ENCODE measurements around the gene MREG. TPM values are rescaled to one million over a fixed set of nuclear protein-coding genes. Genes with fewer than 3 reads are reported as not detected.
"Not testable (repeated sequence)": the region's sequence is repeated elsewhere in the genome, so short reads cannot be mapped to it uniquely, and the experiment has no call there.

Gene MREG
- total RNA-seq, 1 donor from 2014 or later = 6.2 TPM

DNA sequence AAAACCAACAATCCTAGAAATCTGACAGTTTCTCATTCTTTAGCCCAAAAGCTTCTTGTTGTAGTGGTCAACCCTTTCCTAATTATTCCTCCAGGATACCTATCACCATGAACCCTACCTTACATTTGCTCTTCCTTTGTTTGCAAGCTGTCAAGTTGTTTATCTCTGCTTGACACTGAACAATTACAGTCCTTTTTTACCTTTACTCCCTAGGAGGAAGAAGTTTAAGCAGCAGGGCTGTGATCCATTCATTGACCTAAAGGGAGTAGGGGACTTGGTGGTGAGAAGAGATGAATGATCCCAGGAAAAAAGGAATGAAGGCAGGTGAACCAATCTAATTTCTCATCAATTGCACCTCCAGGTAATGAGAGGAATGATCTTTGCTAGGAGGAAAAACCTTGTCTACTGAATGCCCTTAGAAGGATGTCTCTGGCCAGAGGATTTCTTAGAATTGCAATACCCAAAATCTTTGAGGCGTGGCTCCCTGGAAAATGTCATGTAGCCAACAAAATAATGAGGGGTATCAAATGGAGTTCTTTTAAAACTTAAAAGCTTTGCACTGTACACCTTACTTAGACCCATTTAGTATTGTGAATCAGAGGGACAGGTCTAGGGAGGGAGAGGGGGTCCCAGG, 47.7 kb downstream of the MREG start:
- ATAC-seq (no peak), DNase-seq (ENCODE audit: low spot score) (no peak)

DNA sequence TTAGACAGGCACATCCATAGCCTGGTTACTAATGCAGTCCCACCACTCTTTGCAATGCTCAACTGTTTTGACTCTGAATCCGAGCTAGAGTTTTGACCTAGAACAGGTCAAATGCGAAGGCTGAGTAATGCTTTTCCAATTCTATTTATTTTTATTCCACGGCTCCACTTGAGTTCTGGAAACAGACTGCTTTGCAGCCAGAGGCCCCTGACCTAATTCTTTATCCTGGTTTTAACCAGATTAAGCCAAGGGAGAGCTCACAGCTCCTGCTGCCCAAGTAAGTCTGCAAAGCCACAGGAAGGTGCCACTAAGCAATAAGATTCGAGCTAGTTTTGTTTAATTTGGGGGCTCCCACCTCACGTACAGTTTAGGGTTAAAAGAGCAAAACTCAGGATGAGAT, 51.4 kb downstream of the MREG start:
- no peak for DNase-seq (ENCODE audit: low spot score)
- ATAC-seq = no peak

DNA sequence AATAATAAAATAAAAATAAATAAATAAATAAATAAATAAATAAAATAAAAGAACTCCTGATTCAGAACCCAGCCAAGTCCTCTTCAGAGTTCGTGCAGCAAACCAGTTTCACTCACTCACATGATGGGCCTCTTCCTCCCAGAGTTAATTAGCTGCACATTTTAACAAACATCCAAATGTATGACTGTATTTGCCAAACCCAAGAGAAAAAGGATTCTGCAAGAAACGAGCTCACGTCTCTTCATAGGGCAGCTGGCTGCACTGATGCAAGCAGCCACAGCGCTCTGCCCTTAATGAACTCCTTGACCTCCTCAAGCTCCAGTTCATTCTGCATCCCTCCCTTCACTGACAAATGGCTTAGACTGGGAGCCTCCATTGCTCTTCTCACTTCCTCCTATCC, 55.1 kb downstream of the MREG start:
- DNase-seq (ENCODE audit: low spot score) (no peak), ATAC-seq (peak; percentile 7)

DNA sequence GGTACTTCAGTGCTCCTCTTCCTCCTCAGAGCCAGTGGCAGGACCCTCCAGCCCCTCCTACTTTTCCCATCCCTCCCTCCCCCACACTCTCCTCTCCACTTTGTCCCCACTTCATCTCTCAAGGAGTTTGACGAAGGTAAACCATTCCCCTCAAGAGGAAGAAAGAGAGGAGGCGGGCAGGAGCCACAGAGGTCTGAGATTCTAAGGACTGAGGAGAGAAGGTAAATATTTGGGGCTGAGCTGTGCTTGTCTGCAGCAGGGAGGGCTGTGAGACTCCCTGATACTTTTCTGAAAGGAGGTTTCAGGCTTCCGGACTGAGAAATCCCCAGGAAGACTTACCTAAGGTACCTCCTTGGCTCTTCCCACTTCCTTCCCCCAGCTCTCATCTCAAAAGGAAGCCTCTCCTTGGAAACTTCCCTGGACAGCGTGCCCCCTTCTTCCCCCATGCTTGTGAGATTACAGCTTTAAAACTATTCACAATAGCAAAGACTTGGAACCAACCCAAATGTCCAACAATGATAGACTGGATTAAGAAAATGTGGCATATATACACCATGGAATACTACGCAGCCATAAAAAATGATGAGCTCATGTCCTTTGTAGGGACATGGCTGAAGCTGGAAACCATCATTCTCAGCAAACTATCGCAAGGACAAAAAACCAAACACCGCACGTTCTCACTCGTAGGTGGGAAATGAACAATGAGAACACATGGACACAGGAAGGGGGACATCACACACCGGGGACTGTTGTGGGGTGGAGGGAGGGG, 55.8 kb downstream of the MREG start:
- DNase-seq (ENCODE audit: low spot score); ATAC-seq: not testable (repeated sequence)

DNA sequence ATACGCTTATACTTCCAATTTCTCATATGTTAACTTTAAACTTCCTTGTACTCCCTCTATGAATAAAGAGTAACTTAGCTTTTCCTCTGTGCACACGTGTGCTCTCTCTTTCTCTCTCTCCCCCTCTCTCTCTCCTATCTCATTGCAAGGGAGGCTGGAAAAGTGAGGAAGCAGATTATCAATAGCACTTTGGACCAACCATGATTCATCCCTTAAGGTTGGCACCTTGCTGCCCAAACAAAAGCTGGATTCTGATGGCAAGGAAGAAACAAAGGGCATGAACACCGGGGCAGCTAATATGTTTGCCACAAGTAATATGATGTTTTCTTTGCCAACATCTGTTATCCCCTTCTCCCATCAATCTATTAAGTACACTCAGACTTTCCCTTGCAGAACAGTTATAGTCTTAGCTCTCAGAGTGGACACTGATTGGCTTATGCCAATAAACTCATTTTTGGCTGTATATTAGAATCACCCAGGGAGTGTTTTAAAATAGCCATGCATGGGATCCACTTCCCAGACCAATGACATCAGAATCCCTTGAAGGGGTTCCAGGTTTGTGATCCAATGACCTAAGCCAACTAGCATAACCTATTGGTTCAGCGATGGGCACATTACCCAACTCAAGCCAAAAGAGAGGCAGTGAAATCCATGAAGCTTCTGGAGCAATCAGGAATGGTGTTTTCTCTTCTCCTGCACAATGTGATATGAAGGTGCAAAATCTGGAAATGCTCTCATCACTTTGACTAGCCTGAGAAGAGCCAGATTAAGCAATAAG, 60.3 kb downstream of the MREG start:
- ATAC-seq = peak; percentile 47
- DNase-seq (ENCODE audit: low spot score) = no peak

DNA sequence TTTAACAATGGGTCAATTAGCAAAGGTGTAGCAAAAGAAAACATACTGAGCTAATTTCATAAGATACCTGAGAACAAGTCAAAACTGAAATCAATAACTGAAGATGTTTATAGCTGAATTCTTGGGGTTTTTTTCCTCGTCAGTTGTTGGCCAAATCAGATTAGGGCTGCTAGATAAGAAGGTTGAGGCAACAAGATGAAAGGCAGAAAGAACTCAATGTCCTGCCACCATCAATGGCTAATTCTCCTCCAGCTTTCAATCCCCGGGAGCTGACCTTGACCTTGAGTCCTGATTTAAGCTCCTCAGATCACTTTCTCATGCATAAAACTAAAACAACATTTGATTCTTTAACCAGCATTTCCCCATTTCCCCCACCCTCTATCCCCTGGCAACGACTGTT, 61.8 kb downstream of the MREG start:
- ATAC-seq (no peak), DNase-seq (ENCODE audit: low spot score) (no peak)

DNA sequence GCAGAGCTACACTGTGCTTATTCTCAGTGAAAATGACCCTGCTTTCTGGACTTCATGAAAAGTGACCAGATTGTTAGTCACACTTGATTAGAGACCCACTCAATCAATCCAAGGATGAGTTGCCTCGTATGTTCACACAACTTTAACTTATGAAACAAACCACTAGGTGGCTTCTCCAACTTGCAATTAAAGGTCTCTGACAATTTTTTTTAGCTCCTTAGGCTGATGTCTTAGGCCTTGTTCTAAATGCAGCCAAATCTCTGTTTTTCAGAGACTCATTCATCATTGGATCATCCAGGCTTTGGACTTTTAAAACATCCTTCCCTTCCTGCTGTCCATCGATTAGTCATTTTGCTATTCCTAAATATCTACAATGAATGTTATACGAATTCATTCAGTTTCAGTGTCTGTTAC, 63.4 kb downstream of the MREG start:
- ATAC-seq (peak; percentile 15), DNase-seq (ENCODE audit: low spot score) (no peak)

DNA sequence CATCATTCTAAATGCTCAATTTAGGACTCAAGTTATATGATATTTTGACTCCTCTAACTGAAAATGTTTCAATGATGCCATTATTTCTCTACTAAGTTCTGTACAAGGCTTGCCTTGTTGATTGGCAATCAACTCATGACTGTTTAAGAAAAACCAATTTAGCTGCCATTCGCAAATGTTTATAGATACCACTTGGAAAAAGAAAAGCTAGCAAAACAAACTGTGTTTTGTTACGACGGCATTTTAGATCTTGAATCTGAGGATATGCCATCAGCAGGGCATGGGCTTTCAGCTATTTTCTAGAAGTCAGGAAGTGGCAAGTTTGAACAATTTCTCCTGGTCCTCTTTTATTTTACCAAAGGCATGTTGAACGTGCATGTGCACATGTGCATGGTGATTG, 65.3 kb downstream of the MREG start:
- ATAC-seq (no peak), DNase-seq (ENCODE audit: low spot score) (no peak)

DNA sequence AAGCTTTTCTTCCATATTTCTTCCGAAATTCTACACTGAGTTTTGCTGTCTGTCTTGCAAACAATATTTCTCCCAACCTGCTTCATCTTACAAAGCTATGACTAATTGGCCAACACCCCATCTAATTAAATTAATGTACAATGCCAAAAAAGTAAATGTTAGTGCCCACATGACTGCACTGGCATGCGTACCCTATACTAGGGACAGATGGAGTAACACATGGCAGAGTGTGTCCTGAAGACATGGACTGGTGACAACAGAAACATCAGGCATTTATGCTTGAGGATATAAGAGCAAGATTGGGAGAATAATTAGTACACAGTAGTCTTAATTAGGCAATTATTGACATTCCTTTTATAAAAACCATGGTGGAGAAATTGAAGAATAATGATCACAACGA, 66.8 kb downstream of the MREG start:
- no peak for ATAC-seq
- DNase-seq (ENCODE audit: low spot score) = no peak

DNA sequence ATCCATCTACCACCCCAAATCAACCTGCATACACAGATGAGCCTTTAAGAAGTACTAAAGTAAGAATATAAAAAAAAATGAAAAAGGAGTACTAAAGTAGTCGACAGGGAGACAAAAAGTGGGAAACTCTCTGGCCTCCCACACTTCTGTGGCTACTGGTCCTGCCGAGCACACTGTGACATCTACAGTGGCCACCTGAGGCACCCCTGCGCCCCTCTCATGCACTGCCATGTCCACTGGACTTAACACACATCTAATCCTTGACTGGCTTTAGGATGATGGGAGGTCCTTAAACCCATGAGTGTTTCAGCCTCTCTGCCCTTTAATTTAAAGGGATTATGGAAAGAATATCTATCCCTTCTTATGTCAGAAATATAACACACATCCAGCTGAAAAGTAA, 71.2 kb downstream of the MREG start:
- ATAC-seq (peak; percentile 17), DNase-seq (ENCODE audit: low spot score) (no peak)

DNA sequence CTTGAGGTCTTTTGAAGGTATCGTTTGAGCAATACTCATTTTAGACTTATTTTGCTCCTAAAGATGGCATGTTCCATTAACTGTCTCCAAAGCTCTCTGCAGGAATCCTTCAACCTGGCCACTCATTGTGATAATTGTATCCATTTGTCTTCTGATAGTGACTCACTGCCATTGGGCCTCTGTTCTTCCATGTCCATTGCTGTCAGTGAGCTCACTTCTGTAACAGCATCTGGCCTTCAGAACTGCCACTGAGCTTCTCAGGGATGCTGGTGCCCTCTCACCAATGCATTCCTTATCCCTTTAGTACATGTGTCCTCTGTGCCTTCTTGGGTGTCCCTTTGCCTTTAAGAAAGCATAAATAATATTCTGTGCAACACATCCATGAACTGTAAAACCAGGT, 71.6 kb downstream of the MREG start:
- peak; percentile 5 for ATAC-seq
- DNase-seq (ENCODE audit: low spot score) = no peak

DNA sequence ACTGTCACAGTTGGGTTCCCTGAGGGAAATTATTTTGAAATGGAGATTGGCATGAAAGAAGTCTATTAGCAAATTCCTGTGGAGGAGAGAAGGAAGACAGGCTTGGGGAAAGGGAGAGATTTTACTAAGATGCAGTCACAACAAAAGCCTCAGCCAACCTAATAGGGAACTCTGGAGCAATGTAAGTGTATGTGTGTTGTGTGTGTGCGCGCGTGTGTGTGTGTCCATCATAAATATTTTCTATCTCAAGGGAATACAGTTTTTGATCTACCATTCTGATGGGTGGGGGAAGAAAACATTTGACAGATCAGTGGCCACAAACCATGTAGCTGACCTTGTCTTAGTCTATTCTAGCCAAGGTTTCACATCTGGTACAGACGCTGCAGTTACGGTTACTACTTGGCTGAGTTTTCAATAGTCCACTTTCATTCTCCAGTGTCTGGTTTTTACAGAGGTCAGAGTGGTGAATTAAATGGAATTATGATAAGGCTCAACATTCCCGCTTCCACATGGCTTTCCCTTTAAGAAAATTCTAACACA, 72.6 kb downstream of the MREG start:
- ATAC-seq = peak; percentile 4
- no peak for DNase-seq (ENCODE audit: low spot score)

DNA sequence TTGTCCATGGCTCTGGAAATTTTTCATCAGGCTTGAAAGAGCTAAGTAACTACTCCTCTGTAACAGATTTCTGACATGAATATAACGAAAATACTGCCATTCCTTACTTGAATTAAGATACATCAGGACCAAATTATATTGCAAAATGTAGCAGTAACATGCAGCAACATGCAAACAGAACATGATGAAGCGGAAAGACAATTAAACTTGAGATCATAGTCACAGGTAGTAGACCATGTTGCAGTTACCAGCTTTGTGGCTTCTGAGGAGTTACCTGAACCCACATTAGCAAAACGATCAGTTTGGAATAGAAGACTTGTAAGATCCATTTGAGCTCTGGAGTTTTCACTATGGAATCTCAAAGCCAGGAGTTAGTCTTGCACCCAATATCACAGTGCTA, 76.2 kb downstream of the MREG start:
- no peak for DNase-seq (ENCODE audit: low spot score)
- ATAC-seq = no peak

DNA sequence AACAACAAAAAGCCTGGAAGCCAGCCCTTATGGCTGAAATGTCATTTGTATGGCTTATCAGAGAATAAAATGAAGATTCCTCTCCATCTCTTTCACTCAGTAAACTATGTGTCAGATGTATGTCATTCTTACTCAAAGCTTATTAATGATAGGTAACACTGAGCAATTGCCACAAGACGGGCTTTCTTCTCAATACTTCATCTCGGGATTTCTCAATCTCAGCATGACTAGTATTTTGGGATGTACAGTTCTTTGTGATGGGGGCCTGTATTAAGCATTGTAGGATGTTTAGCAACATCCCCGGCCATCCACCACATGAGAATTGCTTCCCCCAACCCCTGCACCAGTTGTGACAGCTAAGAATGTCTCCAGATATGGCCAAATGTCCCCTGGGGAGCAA, 80.2 kb downstream of the MREG start:
- ATAC-seq (no peak), DNase-seq (ENCODE audit: low spot score) (no peak)

DNA sequence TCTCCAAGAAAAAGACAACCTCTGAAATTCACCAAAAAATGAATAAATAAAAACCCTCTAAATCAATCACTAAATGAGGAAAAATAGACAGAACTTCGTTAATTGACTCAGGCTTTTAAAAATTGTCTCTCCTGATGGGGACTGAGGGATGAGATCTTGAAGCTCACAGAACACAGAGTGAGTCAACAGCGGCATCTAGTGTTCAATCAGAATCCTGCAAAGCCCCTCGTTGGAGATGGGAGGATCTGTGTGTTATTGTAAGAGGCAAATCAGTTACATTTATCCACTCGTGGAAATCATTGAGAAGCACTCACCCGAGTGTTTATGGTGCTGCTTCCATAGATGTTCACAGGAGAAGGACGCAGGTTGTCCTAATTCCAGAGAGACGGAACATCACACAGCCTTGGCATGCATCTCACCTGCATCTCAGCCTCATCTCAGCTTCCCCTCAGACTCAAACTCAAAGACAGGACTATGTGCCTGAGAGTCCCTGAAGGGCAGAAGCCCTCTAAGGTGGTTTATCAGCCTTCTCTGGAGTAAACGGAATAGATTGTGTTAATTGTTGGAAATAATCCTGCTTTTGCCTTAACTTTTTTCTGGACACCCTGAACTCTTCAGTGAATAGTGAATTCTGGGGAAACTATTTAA, 82.0 kb downstream of the MREG start:
- ATAC-seq (peak; percentile 88), DNase-seq (ENCODE audit: low spot score) (peak; percentile 60)

DNA sequence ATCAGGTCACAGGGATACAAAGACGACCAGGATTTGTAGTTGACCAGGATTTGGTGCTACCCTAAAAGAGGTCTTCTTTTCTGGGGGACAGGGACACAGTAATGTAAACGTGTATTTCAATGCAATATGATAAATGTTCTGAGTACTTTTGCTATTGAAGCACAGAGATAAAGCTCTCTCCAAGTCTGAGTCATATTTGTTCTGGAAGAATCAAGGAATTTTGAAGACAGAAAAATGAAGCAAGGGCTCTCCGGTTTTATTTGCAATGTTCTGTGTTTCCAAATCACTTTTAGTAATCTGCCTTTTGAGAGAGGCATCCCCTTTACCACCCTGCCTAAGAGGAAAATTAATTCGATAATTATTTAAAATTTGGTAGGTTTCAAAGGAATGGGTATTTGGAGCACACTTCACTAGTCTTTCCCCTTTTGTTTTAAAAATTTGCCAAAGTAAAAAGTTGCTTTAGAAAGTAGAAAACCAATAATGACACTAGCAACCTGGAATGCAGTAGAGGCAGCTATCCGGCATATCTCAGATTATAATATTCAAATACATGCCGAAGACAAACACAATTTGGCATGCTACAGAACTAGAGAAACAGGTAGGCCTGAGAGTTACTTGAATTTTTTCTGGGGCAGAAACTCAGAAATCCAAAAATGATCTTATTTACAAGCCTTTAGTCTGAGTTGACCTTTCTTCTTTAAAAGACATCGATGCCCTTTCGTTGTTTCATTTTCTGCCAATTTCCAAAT, 82.7 kb downstream of the MREG start:
- DNase-seq (ENCODE audit: low spot score) (no peak), ATAC-seq (no peak)

DNA sequence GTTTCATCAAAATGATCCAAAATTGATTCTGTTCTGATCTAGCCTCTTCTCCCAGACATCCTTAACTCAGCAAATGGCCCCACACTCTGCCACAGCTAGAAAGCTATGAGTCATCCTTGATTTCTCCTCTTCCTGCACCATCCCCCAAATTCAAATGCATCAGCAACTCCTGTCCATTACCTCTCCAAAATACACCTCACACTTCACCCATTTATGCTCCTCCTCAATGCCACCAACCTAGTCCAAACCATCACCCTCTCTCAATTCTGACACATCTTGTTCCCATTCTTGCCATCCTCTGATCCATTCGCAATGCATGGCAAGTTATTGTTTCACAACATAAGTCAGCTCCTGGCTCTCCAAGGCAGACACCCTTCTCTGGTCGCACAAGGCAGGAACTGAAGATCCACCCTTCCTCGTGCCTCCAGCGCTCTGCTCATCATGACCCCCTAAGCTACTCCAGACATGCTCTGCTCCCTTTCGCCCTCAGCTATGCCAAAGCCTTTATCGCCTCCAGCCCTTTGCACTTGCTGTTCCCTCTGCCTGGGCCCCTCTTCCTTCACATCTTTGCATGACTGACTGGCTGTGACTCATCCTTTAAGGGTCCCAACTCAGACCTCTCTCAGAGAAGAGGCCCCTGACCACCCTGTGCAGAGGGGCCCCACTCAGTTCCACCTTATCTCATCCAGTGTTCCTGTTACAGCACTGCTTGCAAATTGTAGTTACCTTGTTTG, 83.6 kb downstream of the MREG start:
- DNase-seq (ENCODE audit: low spot score) = no peak
- ATAC-seq = no peak

DNA sequence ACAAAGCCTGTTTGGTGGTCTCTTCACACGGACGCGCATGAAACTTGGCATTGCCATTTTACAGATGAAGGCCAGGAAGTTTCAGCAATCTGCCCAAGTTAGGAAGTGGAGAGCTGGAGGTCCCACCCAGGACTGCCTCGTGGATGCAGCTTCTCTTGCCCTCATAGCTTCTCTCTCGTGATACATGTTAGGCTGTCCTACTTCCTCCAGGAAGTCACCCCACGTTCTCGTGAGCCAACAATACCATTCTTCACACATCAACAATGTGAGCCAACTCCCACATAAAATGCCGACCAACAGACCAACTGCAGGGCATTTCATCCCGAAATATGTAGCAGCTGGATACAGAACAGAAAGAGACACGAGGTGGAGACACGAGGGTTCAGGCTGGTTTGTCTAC, 85.3 kb downstream of the MREG start:
- DNase-seq (ENCODE audit: low spot score) = no peak
- no peak for ATAC-seq

DNA sequence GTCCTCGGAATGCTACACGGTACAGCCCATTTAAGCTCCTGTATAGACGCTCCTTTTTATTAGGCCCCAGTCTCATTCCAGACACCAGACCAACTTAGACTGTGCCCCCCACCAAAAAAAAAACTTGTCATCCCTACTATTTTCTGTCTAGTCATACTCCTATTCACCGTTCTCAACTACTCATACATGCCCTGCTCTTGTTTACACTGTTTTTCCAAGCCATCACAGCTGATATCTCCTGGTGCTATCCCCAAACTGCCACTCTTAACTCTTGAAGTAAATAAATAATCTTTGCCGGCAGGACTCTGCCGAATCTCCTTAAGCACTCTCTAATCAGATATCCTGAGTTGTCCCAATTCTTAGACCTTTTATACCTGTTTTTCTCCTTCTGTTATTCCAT, 86.4 kb downstream of the MREG start:
- DNase-seq (ENCODE audit: low spot score); ATAC-seq: not testable (repeated sequence)

DNA sequence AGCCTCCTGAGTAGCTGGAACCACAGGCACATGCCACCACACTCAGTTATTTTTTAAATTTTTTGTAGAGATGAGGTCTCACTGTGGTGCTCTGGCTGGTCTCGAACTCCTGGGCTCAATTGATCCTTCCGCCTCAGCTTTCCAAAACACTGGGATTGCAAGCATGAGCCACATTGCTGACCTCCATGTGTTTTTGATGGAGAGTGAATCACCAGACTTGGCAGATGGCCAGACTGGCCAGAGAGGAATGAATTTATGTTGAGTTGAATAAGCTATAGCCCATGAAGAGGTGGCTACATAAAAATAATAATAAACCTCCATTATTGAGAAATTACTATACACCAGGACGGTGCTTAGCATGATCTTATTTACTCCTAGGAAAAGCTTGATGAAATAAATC, 91.5 kb downstream of the MREG start:
- ATAC-seq (no peak), DNase-seq (ENCODE audit: low spot score) (no peak)
